HG03097 (cell line): ENCODE data around the gene AMOTL1.
"Not testable (repeated sequence)": the region's sequence is repeated elsewhere in the genome, so short reads cannot be mapped to it uniquely, and the experiment has no call there.

Source experiments
- ATAC-seq: cut with Tn5 transposase; IDR thresholded peaks from one replicate; pipeline ENCODE4 v1.9.1; 2021; ENCODE audit not compliant: unreplicated experiment, low FRiP score

AMOTL1 gene

GRCh38 chr11:94790197-94790596 lies 22.0 kb downstream of the AMOTL1 start:
- ATAC-seq = no peak

- no peak for ATAC-seq
These were observed 22.6 kb downstream of the AMOTL1 start for GRCh38 chr11:94790661-94791180.

DNA sequence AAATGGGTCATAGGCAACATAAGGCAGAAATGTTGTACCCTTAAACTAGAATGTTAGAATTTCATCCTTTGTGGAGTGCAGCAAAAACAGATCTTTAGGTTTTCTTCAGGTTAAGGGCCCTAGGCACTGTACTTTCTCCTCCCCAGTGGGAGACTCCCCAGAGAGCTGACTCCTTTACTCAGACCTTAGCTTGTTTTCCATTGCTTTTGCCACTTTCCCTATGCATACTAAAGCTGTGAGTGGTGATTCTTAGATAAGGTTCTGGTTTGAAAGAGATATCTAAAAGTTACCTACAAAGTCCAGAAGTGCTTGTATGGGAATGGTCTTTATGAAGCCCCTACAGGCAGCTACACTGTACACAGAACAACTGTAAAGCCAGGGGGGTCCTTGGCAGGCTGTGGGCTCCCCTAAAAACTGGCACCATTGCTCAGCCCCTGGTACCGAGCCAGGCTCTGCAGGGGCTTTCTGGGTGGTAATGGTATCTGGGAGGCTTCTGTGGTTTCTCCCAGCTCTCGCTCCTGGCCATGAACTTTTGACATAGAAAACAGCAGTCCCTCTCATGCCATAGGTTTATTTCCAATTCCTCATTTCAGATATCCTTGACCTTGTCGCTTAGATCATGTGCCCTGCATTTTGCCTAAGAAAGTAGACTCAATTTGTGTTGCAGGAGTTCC lies 23.2 kb downstream of the AMOTL1 start:
- ATAC-seq = no peak

GRCh38 chr11:94791942-94792341 lies 23.8 kb downstream of the AMOTL1 start:
- not testable (repeated sequence) for ATAC-seq

- ATAC-seq = no peak
These were observed 24.3 kb downstream of the AMOTL1 start for GRCh38 chr11:94792451-94792850.

DNA sequence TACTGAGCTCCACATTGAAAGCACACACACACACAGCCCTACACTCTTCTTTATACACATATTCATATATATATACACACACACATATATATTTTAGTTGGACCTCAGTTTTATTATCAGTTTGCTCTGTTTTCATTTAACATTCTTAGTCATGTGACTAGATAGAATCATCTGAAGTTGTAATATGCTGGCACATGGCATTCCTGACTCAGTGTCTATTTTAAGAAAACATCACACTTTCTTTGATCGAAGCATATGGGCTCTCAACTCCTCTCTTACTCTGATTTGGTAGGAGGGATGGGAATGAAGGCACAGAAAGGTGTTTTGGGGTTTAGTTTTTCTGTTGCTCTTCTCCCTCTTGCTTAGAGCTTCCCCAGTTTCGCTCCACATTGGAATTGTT lies 24.8 kb downstream of the AMOTL1 start:
- ATAC-seq = no peak

DNA sequence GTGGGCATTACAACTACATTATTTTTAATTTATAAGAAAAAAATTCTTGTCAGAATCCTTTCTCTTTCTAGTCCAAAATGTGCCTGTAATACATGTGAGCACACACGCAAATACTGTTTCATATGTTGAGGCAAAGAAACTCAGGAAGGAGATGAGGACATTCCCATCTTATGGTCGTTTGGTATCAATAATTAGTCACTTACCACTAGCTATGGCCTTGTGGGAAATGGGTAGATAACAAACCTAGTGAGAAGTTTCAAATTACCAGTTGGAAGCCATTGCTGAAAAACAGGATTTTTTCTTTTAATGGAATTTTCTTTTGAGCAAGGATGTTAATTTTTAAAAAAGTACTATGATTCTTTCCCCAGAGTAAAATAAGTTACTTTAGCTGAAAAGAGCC lies 25.7 kb downstream of the AMOTL1 start:
- no peak for ATAC-seq

DNA sequence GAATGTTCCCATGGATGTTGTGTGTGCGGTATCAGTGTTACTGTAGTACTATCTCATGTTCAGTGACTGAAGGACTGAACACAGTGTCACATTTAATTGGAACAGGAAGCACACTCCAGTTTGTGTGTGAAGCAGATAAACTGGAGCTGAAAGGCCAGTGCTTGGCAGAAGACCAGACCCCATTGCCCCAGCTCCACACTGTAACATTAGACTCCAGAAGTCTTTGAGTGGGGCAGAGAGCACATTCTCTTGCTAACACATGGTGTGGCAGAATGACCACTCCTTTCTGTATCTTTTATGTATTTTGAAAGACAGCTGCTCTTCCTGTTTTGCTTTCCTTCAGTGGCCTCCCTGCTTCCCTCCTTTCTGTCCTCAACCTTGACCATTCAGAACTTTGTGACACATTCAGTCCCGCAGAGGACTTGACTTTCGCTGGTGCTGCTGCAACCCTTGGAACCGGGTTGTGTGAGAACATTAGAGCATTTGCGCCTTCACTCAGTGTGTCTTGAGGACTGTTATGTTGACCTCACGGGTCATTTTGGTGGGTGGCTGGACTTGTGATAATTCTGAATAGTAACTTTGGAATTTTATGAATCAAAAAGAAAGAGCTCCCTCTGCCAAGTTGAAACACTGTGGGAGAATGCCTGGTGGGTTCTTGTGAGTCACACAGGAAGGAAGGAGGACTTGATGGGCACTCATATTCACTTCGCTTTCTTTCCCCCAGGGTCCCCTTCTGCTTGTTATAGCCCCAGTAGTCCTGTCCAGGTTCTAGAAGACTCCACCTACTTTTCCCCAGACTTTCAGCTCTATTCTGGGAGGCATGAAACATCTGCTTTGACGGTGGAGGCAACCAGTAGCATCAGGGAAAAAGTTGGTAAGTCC lies 26.4 kb downstream of the AMOTL1 start:
- no peak for ATAC-seq

DNA sequence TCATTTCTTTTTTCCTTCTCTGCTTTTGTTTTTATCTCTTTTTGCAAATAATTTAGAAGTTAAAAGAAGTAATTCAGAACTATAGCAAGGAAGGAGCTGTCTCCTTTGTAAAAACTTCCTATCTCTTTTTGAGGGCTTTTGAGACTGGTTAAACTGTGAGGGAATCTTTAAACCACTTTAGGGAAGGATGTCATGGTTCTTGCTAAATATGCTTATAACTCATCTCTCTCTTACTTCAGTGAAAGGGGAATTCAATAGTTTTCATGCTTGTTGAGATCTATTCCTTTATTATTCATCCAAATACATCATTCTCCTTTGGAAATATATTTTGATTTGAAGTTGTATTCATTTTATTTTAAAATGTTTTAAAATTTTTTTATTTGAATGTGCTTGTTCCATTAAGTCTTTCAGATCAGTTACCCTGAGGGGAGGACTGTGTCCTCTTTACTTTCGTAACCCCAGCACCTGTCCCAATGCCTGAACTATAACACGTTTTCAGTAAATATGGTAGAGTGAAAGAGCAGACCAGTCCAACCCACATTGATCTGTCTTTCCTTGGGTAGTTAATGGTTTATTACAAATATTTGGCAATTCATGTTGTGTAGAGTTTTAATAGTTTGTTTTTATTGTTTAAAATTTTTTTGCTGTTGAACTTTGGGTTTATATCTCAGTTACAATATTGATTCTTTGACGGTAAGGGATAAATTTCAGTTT lies 27.5 kb downstream of the AMOTL1 start:
- ATAC-seq = no peak

DNA sequence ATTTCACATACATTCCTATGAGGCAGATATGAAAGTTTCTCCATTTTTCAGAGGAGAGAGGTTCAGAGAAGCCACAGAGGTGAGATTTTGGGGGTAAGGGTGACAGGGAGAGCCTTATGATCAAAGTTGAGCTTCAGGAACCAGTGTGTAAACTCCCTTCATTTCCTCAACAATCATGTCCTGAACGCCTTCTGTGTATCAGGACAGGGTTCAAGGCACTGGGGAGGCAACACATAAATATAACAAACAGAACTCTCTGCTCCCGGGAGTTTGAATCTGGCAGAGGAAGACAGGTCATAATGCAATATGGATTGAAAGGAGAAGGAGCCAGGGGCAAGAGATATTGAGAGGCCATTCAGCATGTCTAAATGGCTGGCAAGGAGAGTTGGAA lies 28.0 kb downstream of the AMOTL1 start:
- no peak for ATAC-seq

DNA sequence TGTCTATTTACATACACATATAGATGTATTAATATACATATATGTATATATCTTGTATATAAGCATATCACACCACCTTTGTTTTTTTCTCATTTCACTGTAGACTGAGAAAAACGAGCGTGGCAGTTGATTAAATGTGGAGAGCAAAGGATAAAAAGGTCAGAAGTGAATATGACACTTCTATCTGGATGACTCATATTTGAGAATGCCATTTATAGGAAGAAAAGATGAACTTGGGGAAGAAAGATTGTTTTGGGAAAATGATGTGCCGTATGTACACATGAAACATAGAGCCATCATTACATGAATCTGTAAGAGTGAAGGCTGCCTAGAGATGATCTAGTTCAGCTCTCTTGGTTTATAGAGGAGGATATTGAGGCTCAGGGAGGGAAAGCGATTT lies 28.7 kb downstream of the AMOTL1 start:
- ATAC-seq = no peak

GRCh38 chr11:94799726-94800125 lies 31.6 kb downstream of the AMOTL1 start:
- no peak for ATAC-seq

DNA sequence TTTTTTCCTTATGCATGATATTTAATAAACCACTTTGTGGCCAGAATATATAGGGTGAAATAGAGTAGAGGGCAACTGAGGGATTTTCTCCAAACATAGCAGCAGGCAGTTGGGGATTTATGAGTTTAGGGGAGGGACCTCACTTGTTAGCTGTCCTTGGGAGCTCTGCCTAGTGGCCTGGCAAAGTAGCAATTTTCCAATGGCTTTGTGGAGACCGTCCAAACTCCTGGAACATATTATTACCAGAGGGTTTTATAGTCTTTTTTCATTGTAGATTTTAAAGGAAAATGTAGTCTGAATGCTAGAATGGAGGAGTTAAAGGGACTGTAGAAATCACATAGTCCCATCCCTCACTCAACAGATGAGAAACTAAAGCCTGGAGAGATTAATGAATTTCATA lies 32.3 kb downstream of the AMOTL1 start:
- ATAC-seq = no peak

DNA sequence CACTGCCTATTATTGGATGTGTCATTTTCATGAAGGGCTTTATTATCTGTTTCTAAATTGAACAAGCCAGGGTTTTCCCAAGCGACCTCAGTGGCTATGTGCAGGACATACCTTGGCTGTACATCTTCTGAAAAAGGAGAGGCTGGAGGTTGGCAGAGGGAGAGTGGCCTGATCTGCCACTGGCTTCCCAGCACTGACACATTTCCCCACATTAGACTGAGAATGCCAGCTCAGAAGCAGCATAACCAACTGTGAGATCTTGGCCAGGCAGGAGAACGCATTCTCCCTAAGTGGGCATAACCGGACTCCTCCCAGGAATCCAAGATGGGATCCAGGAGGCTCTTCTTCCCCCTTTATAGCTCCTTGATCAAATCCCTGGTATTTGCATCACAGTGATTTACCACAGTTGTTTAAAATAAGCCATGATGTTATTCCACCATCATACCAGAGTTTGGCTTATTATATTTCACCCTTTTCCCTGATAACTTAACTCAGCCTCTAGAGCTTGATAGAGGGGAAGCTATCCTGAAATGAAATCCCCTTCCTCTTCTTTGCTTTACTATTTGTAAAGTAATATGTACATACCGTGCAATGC lies 33.8 kb downstream of the AMOTL1 start:
- no peak for ATAC-seq

GRCh38 chr11:94802501-94802900 lies 34.3 kb downstream of the AMOTL1 start:
- ATAC-seq = no peak

GRCh38 chr11:94803491-94803890 lies 35.3 kb downstream of the AMOTL1 start:
- ATAC-seq = no peak

- ATAC-seq = no peak
These were observed 36.7 kb downstream of the AMOTL1 start for GRCh38 chr11:94804874-94805273.

GRCh38 chr11:94806014-94806413 lies 37.9 kb downstream of the AMOTL1 start:
- ATAC-seq = no peak

DNA sequence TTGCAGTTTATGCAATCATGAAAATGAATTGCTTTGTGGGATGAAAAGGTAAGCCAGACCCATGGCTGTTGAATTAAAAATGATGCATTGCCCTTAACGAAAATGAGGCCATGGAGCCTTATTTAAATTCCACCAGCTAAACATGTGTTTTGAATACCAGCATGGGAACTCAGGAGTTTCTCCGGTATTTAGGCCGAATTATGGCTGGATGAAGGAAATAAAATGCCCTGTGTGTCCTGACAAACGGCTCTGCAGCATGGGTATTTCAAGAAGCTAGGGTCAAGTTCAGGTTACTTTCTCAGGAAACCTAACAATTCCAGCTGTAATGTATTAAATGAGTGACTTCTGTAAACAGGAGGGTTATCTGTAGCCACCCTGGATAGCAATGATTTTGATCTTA lies 38.3 kb downstream of the AMOTL1 start:
- ATAC-seq = no peak

DNA sequence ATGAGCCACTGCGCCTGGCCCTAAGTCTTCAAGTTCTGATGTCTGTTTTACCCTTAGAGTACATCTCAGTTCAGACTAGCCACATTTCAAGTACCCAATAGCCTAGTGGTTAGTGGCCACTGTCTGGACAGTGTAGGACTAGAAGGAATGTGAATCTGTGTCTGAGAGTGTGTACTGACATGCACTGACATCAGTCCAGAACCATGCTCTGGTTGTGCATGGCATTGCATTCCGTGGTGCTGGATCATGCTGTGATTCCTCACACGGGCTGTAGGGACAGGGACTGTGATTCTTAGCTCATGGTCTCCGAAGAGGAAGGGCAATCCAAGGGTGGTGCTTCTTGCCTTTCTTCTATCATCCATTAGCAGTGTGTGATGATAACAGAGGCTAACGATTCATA lies 41.1 kb downstream of the AMOTL1 start:
- no peak for ATAC-seq
